HL-60 (cell line): ENCODE results near the gene PNMA3.
"Not testable (repeated sequence)": the region's sequence is repeated elsewhere in the genome, so short reads cannot be mapped to it uniquely, and the experiment has no call there.

Source experiments
- DNase-seq, 2 experiments: peaks; one replicate each; pipeline ENCODE4 v3.0.0-alpha.2; 2010 to 2020; ENCODE audit warnings: low read depth in 1 of 2, low spot score in 1 of 2
- H3K27ac ChIP-seq: fragments of 250-450 bp; sonication (Bioruptor Pico); replicated peaks from 2 replicates; pipeline ENCODE4 v1.5.1; 2020; ENCODE audit warnings: mild to moderate bottlenecking, moderate library complexity
- H3K27me3 ChIP-seq: fragments of 250-450 bp; sonication (Bioruptor Pico); 2 replicates; pipeline ENCODE4 v1.5.1; 2021; ENCODE audit warnings: mild to moderate bottlenecking, moderate library complexity; ENCODE audit not compliant: insufficient read depth, poor library complexity, severe bottlenecking
- H3K4me3 ChIP-seq: replicated peaks from 2 replicates; pipeline ENCODE4 v1.5.1; 2011; ENCODE audit warnings: mild to moderate bottlenecking, control low read depth, low read length; ENCODE audit not compliant: insufficient read depth
- GABPA ChIP-seq: IDR thresholded peaks from 2 replicates; pipeline ENCODE4 v1.6.1; 2012; ENCODE audit warnings: low read depth
- POLR2AphosphoS5 ChIP-seq: IDR thresholded peaks from 2 replicates; pipeline ENCODE4 v1.6.1; 2012; ENCODE audit warnings: low read depth
- SPI1 ChIP-seq: IDR thresholded peaks from 2 replicates; pipeline ENCODE4 v1.6.1; 2012; ENCODE audit warnings: low read depth, mild to moderate bottlenecking, borderline replicate concordance
- TF ChIP-seq, protein P1 (sequence below): IDR thresholded peaks from one replicate; pipeline ENCODE4 v1.5.1; 2011; ENCODE audit warnings: low read length, control low read depth, inconsistent platforms; ENCODE audit not compliant: insufficient read depth
- TF ChIP-seq, protein P2 (sequence below): IDR thresholded peaks from 2 replicates; pipeline ENCODE4 v1.6.1; 2012; ENCODE audit warnings: low read depth; ENCODE audit not compliant: insufficient replicate concordance

The PNMA3 gene

DNA sequence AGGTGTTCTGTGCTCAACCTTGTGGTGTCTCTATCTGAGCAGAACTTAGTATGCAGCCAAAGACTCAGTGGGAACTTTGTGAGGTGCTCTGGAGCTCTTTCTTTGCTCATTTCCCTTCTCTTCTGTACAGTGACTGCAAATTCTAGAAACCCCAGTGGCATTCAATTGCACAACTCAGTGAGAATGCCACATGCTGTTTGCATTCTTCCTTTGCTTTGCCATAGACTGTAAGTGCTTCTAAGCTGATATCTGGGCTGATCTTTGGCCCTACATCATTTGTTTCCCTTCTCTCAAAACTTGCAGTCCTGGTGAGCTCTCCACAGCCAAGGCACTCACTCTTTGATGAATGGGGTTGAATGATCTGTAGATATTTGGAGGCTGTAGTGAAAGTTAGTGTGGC, 7.0 kb downstream of the PNMA3 start:
- no peak for DNase-seq
- Histone ChIP-seq H3K27ac (no peak overlapping the region), H3K4me3 (no peak overlapping the region), H3K27me3 (no peaks in the 10 kb centered on the region)
- no peak for TF ChIP-seq SPI1
- TF ChIP-seq, protein P1, sequence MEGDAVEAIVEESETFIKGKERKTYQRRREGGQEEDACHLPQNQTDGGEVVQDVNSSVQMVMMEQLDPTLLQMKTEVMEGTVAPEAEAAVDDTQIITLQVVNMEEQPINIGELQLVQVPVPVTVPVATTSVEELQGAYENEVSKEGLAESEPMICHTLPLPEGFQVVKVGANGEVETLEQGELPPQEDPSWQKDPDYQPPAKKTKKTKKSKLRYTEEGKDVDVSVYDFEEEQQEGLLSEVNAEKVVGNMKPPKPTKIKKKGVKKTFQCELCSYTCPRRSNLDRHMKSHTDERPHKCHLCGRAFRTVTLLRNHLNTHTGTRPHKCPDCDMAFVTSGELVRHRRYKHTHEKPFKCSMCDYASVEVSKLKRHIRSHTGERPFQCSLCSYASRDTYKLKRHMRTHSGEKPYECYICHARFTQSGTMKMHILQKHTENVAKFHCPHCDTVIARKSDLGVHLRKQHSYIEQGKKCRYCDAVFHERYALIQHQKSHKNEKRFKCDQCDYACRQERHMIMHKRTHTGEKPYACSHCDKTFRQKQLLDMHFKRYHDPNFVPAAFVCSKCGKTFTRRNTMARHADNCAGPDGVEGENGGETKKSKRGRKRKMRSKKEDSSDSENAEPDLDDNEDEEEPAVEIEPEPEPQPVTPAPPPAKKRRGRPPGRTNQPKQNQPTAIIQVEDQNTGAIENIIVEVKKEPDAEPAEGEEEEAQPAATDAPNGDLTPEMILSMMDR: no peak
- TF ChIP-seq, protein P2, sequence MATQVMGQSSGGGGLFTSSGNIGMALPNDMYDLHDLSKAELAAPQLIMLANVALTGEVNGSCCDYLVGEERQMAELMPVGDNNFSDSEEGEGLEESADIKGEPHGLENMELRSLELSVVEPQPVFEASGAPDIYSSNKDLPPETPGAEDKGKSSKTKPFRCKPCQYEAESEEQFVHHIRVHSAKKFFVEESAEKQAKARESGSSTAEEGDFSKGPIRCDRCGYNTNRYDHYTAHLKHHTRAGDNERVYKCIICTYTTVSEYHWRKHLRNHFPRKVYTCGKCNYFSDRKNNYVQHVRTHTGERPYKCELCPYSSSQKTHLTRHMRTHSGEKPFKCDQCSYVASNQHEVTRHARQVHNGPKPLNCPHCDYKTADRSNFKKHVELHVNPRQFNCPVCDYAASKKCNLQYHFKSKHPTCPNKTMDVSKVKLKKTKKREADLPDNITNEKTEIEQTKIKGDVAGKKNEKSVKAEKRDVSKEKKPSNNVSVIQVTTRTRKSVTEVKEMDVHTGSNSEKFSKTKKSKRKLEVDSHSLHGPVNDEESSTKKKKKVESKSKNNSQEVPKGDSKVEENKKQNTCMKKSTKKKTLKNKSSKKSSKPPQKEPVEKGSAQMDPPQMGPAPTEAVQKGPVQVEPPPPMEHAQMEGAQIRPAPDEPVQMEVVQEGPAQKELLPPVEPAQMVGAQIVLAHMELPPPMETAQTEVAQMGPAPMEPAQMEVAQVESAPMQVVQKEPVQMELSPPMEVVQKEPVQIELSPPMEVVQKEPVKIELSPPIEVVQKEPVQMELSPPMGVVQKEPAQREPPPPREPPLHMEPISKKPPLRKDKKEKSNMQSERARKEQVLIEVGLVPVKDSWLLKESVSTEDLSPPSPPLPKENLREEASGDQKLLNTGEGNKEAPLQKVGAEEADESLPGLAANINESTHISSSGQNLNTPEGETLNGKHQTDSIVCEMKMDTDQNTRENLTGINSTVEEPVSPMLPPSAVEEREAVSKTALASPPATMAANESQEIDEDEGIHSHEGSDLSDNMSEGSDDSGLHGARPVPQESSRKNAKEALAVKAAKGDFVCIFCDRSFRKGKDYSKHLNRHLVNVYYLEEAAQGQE: no peak

DNA sequence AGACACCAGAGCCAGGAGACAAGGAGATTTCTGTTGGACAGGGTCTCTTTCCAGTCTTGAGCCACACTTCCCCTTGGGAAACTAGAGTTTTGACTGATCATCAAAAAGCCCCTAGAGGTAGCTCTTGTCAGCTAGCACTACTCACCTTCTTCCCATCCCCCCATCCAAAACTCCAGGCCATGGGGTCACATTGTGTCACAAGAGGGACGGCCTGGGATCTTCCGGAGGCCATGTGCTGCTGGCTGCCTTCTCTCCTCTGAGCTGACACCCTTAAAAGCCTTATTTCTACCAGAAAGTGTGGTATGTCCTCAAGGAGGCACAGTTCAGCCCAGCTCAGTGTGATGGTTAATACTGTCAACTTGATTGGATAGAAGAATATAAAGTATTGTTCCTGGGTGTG, 7.8 kb downstream of the PNMA3 start:
- no peak for DNase-seq
- Histone ChIP-seq H3K4me3 (no peak overlapping the region), H3K27ac (no peak overlapping the region), H3K27me3 (no peaks in the 10 kb centered on the region)
- TF ChIP-seq, protein P2: no peak
- no peak for TF ChIP-seq SPI1
- TF ChIP-seq POLR2AphosphoS5: no peak
- TF ChIP-seq, protein P1: no peak
- TF ChIP-seq GABPA: no peak

DNA sequence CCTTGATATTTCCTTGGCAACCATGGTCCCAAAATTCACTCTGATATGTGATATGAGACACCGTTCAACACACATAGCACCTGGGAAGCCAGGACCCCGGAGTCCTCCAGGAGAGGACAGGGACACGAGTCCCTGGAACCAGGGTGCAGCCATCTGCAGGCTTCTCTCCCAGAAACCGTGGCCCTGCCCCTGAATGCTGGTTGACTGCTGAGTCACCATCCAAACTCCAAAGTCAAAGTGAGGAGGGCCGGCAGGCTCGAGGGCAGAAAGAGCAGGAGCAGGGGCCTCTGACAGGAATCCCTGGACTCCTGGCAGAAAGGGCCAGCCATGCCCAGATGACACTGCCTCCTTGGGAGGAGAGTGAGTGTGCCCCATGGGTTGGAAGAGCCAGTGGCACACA, 9.1 kb downstream of the PNMA3 start:
- DNase-seq: no peak
- no peak overlapping the region for H3K4me3 ChIP-seq
- TF ChIP-seq SPI1 (no peak), POLR2AphosphoS5 (no peak), GABPA (no peak)
- TF ChIP-seq, protein P2: no peak
- TF ChIP-seq, protein P1: no peak
- H3K27me3 ChIP-seq: no peaks in the 10 kb centered on the region
- H3K27ac ChIP-seq: no peak overlapping the region

DNA sequence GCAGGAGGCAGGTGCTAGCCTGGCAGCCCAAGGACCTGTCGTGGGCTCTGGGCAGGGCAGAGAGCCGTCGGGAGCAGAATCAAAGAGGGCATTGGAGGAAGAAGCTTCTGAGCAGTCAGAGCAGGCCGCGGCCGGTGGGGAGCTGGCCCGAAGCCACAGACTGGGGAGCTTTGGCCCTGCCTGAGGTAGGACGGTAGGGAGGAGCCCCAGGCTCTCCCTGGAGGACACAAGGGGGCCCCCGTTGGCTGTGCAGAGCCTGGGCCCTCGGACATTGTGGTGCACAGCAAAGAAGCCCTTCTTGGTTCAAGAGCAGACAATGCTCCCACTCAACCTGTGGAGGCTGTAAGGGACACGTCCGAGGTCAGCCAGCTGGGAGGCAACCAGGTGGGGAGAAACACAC, 10.1 kb downstream of the PNMA3 start:
- not testable (repeated sequence) for H3K27me3 ChIP-seq, DNase-seq, H3K27ac ChIP-seq, H3K4me3 ChIP-seq

DNA sequence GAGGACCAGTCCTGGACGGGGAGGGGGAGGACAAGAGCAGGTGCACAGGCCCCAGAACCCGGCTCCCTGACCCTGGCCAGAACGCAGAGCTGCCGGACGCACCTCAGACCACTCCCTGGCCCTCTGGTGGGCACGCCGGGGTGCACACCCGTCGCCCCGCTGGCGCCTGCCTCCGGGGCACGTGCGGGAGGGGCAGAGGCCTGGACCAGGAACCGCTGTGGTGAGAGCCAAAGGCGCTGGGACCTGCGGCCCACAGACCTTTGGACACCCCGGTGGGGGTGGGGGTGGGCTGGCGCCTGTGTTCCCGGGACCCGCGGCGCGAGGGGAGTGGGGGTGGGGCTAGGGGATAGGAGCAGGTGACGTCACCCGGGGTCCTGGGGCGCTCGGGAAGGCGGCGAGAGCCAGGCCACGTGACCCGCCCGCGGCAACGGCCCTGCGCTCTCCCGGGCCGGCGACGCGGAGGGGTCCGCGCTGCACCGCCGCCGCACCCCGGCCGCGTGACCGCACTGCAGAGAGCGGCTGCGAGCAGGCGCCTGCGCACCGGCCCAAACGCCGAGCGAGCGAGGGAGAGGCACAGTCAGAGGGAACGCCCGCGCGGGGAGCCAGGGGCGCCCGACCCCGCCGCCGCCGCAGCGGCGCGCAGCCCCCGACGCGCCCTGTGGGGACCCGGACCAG, 15.8 kb downstream of the PNMA3 start, which contains the start of gene PNMA6A:
Gene PNMA6A (plus strand): TSS at position 546 of the 675 bp plus-strand sequence. CDS start 609 bp downstream, outside the sequence.
- H3K27ac ChIP-seq, H3K4me3 ChIP-seq, H3K27me3 ChIP-seq, DNase-seq: not testable (repeated sequence)

DNA sequence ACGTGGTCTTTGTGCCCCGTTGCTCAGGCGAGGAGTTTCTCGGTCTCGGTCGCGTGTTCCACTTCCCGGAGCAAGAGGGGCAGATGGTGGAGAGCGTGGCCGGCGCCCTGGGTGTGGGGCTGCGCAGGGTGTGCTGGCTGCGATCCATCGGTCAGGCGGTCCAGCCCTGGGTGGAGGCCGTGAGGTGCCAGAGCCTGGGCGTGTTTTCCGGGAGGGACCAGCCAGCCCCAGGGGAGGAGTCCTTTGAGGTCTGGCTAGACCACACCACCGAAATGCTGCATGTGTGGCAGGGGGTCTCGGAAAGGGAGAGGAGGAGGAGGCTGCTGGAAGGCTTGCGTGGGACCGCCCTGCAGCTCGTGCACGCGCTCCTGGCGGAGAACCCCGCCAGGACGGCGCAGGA, 17.1 kb downstream of the PNMA3 start:
- not testable (repeated sequence) for H3K27ac ChIP-seq, H3K4me3 ChIP-seq, DNase-seq, H3K27me3 ChIP-seq
